ENCODE measurements around the gene MACROD2.
"Not testable (repeated sequence)": the region's sequence is repeated elsewhere in the genome, so short reads cannot be mapped to it uniquely, and the experiment has no call there.

Gene MACROD2

DNA sequence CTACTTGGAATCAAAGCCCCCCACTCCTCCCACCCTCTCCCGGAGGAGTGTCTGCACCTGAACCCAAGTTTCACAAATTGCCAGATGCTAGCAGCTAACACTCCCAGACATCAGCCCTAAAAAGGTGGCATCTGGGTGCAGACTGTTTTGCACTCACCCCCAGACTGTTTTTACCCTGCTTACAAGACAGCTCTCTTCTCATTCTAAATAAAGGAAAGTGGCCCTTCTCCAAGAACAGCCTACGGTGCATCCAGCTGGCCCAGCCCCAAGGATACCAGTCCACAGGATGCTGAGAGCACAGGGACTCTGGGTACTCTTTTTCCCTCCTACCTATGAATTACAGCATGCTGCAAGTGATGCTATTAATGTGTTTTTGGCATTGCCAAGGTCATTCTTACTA, 1184.1 kb downstream of the MACROD2 start:
- no peak for DNase-seq (ENCODE audit: low spot score)
- no peak overlapping the region for H3K27ac Mint-ChIP-seq
- H3K4me1 Mint-ChIP-seq (ENCODE audit: low read depth) = no peaks in the 10 kb centered on the region
- no peak overlapping the region for H3K4me3 Mint-ChIP-seq
- no peaks in the 10 kb centered on the region for H3K36me3 Mint-ChIP-seq (ENCODE audit: low read depth)
- no peaks in the 10 kb centered on the region for H3K27me3 Mint-ChIP-seq (ENCODE audit: low read depth)
- H3K9me3 Mint-ChIP-seq = peaks cover 19% of the 10 kb centered on the region

DNA sequence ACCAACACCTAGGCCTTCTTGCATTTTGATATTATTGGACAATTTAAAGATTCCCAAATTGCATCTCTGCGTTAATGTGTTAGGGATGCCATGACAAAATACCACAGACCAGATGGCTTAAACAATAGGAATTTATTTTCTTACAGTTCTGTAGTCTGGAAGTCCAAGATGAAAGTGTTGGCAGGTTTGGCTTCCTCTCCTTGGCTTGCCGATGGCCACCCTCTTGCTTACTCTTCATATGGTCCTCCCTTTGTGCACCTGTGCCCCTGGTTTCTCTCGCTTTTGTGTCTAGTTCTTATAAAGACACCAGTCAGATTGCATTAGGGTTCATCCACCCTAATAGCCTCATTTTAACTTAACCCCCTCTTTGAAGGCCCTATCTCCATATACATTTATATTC, 1184.5 kb downstream of the MACROD2 start:
- H3K4me3 Mint-ChIP-seq = no peak overlapping the region
- DNase-seq (ENCODE audit: low spot score) = no peak
- H3K4me1 Mint-ChIP-seq (ENCODE audit: low read depth) = no peaks in the 10 kb centered on the region
- H3K27ac Mint-ChIP-seq = no peak overlapping the region
- no peaks in the 10 kb centered on the region for H3K27me3 Mint-ChIP-seq (ENCODE audit: low read depth)
- H3K36me3 Mint-ChIP-seq (ENCODE audit: low read depth) = no peaks in the 10 kb centered on the region
- peaks cover 21% of the 10 kb centered on the region for H3K9me3 Mint-ChIP-seq

DNA sequence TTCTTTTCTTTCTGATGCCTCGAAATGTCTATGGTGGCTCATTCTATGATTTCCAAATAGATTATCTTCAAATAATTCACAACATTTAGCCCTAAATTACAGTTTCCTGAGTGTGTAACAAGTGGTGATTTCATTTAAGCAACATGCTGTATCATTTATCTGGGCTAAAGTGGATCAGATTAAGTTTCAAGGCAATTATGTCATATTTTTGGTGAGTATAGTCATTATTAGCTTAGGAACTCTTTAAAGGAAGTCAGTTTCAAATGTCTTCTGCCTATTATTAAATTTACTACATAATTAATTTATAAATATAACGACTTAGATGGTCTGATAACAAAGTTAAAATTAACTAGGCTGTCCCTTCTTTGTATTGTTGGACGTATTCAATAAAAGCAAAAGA, 1190.0 kb downstream of the MACROD2 start:
- no peak overlapping the region for H3K27ac Mint-ChIP-seq
- DNase-seq (ENCODE audit: low spot score) = no peak
- H3K4me1 Mint-ChIP-seq (ENCODE audit: low read depth) = no peaks in the 10 kb centered on the region
- H3K36me3 Mint-ChIP-seq (ENCODE audit: low read depth) = no peaks in the 10 kb centered on the region
- peaks cover 15% of the 10 kb centered on the region for H3K9me3 Mint-ChIP-seq
- H3K27me3 Mint-ChIP-seq (ENCODE audit: low read depth) = no peaks in the 10 kb centered on the region
- H3K4me3 Mint-ChIP-seq = no peak overlapping the region

DNA sequence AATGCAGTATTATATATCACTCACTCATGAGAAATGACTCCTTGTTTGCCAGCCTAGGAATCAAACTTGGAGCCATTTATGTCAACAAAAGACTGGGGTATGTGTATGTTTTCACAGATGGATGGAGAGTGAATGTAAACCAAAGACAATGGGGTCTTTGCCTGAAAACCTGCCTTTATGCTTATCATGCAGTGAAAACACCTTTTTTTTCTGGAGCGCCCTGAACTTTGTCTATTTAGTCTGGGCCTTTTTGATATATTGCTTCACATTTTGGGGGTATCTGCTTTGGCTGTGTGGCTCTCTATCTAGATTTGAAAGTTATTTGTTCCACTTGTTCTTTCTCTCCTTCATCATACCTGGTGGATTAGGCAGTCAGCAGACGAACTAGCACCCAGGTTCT, 1190.6 kb downstream of the MACROD2 start:
- Mint-ChIP-seq H3K27ac (no peak overlapping the region), H3K4me3 (no peak overlapping the region), H3K36me3 (ENCODE audit: low read depth) (no peaks in the 10 kb centered on the region), H3K9me3 (peaks cover 20% of the 10 kb centered on the region), H3K27me3 (ENCODE audit: low read depth) (no peaks in the 10 kb centered on the region), H3K4me1 (ENCODE audit: low read depth) (no peaks in the 10 kb centered on the region)
- DNase-seq (ENCODE audit: low spot score) = no peak

DNA sequence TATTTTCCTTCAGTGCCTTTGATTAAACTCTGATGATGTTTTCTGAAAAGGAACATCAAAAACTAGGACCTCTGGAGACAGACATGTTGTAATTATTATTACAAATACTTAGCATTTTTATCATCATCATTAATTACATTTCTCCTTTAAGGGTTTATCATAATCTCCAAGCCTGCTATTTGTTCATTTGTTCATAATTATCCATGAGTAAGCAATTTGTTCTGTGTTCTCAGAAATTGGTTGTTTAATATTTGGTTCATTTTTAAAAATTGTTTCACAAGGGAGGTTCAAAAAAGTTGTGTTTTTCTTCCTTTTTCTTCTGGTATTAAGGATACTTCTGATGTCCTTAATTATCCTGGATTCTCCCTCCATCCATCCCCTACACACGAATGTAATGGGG, 1192.3 kb downstream of the MACROD2 start:
- no peak overlapping the region for H3K27ac Mint-ChIP-seq
- no peaks in the 10 kb centered on the region for H3K4me1 Mint-ChIP-seq (ENCODE audit: low read depth)
- no peaks in the 10 kb centered on the region for H3K27me3 Mint-ChIP-seq (ENCODE audit: low read depth)
- DNase-seq (ENCODE audit: low spot score) = no peak
- H3K36me3 Mint-ChIP-seq (ENCODE audit: low read depth) = no peaks in the 10 kb centered on the region
- peaks cover 14% of the 10 kb centered on the region for H3K9me3 Mint-ChIP-seq
- H3K4me3 Mint-ChIP-seq = no peak overlapping the region

DNA sequence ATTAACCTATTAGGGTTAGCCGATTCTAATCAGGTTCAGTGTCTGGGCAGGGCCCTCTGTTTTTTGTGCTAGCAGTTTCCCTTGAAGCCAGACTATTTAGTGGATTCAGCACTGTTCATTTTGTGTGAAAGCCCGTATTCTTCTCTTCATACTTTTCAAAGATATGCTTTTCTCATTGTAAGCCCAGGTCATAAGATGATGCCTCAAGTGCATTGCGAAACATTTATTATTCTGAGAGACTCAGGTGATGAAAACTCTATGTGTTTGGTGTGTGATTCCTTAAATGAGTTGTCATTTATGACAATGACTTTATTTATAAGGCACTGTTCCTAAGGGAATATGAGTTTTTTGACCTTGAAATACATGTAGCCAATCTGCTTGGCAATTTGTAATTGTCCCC, 1193.1 kb downstream of the MACROD2 start:
- peaks cover 12% of the 10 kb centered on the region for H3K9me3 Mint-ChIP-seq
- DNase-seq (ENCODE audit: low spot score) = no peak
- H3K27ac Mint-ChIP-seq = no peak overlapping the region
- H3K27me3 Mint-ChIP-seq (ENCODE audit: low read depth) = no peaks in the 10 kb centered on the region
- no peaks in the 10 kb centered on the region for H3K4me1 Mint-ChIP-seq (ENCODE audit: low read depth)
- no peak overlapping the region for H3K4me3 Mint-ChIP-seq
- H3K36me3 Mint-ChIP-seq (ENCODE audit: low read depth) = no peaks in the 10 kb centered on the region

DNA sequence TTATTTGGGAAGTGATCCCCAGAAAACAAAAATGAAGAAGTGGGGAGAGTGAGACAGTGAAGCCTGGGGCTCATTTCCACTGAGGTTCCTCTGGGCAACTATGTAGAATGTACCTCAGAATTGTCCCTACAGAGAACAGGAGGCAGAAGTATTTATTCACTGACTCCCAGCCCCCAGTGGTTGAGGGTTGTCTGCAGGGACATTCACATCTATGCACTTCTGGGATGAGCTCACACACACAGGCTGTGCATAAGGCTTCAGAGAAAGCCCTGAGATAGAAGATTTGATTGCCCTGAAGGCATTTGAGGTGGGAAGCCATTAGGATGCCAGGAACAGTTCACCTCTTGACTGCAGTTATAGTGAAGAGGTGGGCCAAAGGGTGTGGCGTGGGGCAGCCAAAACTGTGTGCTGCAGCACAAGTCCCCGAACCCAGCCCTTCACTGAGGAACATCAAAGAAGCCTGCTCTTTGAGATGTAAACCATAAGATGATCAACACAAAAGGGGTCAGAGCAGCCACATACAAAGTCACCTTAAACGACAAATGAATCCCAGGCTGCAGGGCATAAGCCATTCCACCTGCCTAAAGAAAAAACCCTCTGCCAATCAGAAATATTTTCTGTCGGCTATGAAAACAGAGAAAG, 1195.9 kb downstream of the MACROD2 start:
- Mint-ChIP-seq H3K27me3 (ENCODE audit: low read depth) (no peaks in the 10 kb centered on the region), H3K4me3 (no peak overlapping the region), H3K27ac (no peak overlapping the region)

DNA sequence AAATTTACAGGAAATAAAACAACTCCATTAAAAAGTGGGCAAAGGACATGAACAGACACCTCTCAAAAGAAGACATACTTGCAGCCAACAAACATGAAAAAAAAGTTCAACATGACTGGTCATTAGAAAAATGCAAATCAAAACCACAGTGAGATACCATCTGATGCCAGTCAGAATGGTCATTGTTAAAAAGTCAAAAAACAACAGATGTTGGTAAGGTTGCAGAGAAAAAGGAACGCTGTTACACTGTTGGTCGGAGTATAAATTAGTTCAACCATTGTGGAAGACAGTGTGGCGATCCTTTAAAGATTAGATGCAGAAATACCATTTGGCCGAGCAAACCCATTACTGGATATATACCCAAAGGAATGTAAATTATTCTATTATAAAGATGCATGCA, 1200.1 kb downstream of the MACROD2 start:
- Mint-ChIP-seq H3K27me3 (ENCODE audit: low read depth) (no peaks in the 10 kb centered on the region), H3K27ac (no peak overlapping the region), H3K4me3 (no peak overlapping the region), H3K4me1 (ENCODE audit: low read depth) (no peaks in the 10 kb centered on the region), H3K9me3 (peaks cover 8% of the 10 kb centered on the region), H3K36me3 (ENCODE audit: low read depth) (no peaks in the 10 kb centered on the region)
- DNase-seq (ENCODE audit: low spot score) = no peak

More for the DNA sequence above, 1195.9 kb downstream of the MACROD2 start:
- no peaks in the 10 kb centered on the region for H3K4me1 Mint-ChIP-seq (ENCODE audit: low read depth)
- no peak for DNase-seq (ENCODE audit: low spot score)
- peaks cover 8% of the 10 kb centered on the region for H3K9me3 Mint-ChIP-seq
- no peaks in the 10 kb centered on the region for H3K36me3 Mint-ChIP-seq (ENCODE audit: low read depth)

DNA sequence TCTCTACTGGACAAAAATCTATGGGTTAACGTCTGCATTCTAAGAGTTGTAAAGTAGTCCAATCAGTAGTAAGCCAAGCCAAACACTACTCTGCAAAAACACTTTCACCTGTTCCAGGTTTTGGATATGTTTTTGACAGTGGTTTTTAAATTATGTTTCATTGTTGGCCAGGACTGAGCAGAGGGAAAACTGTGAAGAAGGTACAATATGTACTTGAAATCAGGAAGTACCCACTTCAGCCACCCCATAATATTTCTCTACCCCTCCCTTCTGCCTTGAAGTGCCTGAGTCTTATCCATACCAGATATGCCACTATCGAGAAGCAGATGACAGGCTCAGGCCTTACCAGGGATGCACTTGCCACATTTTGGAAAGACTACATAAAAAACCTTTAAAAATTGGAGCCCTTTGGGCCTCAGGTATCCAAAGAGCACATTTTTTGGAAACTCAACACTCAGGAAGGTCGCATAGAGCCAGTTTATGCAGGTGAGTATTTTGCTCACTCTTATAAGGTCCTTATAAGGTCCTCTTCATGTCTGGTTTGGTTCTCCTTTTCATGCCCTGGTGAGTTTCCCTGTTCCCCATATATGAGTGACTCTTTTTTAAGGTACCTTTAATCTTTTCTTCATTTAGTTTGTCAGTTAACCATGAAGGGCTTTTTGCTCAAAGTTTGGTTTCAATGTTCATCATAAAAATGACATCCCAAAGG, 1201.4 kb downstream of the MACROD2 start:
- H3K4me3 Mint-ChIP-seq = no peak overlapping the region
- no peaks in the 10 kb centered on the region for H3K27me3 Mint-ChIP-seq (ENCODE audit: low read depth)
- H3K9me3 Mint-ChIP-seq = peaks cover 3% of the 10 kb centered on the region
- no peak for DNase-seq (ENCODE audit: low spot score)
- H3K36me3 Mint-ChIP-seq (ENCODE audit: low read depth) = no peaks in the 10 kb centered on the region
- no peak overlapping the region for H3K27ac Mint-ChIP-seq
- no peaks in the 10 kb centered on the region for H3K4me1 Mint-ChIP-seq (ENCODE audit: low read depth)

DNA sequence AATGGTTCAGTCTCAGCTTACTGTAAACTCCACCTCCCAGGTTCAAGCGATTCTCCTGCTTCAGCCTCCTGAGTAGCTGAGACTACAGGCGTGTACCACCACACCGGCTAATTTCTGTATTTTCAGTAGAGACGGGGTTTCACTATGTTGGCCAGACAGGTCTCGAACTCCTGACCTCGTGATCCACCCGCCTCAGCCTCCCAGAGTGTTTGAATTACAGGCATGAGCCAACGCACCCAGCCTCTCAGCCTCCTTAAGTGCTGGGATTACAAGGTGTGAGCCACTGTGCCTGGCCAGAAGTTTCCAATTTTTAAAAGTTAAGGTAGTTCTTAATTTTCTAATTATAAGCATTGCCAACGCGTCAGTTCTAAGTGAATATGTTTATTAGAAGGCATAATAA, 1202.7 kb downstream of the MACROD2 start:
- not testable (repeated sequence) for DNase-seq (ENCODE audit: low spot score); H3K9me3 Mint-ChIP-seq; H3K4me3 Mint-ChIP-seq; H3K27me3 Mint-ChIP-seq (ENCODE audit: low read depth); H3K4me1 Mint-ChIP-seq (ENCODE audit: low read depth); H3K36me3 Mint-ChIP-seq (ENCODE audit: low read depth); H3K27ac Mint-ChIP-seq

DNA sequence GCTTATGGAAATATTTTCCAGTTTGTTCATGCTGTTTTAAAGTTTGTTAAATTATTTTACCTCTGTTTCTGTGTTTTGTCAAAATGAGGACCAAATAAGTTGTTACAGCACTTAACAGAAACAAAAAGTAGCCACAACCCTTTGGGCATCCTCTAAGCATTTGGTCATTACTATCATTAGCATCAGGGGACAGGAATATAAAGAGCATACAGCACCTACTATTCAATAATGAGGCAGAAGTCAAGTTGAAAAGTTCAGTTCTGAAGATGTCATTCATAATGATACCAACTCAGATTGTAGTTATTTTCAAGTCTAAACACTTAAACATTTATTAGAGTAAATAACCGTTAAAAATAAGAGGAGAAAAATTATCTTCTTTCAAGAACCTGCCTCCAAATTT, 1204.4 kb downstream of the MACROD2 start:
- no peaks in the 10 kb centered on the region for H3K36me3 Mint-ChIP-seq (ENCODE audit: low read depth)
- H3K4me3 Mint-ChIP-seq = no peak overlapping the region
- peaks cover 6% of the 10 kb centered on the region for H3K9me3 Mint-ChIP-seq
- no peaks in the 10 kb centered on the region for H3K27me3 Mint-ChIP-seq (ENCODE audit: low read depth)
- no peak overlapping the region for H3K27ac Mint-ChIP-seq
- no peaks in the 10 kb centered on the region for H3K4me1 Mint-ChIP-seq (ENCODE audit: low read depth)
- no peak for DNase-seq (ENCODE audit: low spot score)

DNA sequence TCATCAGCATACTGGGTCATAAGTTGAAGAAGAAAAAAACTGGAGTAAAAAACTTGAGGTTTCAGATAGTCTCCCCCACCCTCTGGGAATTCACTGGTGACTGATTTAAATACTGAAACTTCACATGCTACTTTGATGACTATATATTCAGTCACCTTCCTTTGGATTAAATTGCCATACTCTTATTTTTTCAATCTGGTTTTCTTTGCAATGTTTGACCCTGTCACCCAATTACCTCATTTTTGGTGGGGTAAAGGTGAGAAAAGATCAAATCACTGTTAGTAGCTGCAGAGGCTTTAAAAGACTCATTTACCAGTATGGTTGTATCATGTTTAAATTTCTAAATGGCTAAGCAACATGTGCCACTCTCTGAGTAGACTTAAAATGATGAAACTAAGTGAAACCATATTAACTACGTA, 1204.8 kb downstream of the MACROD2 start:
- H3K36me3 Mint-ChIP-seq (ENCODE audit: low read depth) = no peaks in the 10 kb centered on the region
- H3K4me3 Mint-ChIP-seq = no peak overlapping the region
- peaks cover 11% of the 10 kb centered on the region for H3K9me3 Mint-ChIP-seq
- DNase-seq (ENCODE audit: low spot score) = no peak
- no peaks in the 10 kb centered on the region for H3K4me1 Mint-ChIP-seq (ENCODE audit: low read depth)
- H3K27me3 Mint-ChIP-seq (ENCODE audit: low read depth) = no peaks in the 10 kb centered on the region
- H3K27ac Mint-ChIP-seq = no peak overlapping the region

DNA sequence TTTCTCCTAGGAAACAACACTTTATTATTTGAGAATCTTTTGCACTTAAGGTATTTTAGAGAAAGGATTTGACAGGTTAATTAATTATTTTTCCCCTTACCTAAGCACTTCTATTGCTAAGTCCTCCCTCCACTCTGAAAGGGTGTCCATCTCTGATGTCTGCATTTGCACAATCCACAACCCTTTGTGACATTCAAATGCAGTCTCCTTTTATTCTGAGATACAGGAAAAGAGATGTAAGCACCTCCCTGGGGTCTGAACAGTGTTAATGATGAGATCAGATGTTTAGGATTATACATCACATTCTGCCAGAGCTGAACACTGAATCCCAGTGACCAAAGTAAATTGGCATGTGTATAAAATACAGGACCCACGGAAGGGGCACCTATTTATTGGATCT, 1206.3 kb downstream of the MACROD2 start:
- no peaks in the 10 kb centered on the region for H3K4me1 Mint-ChIP-seq (ENCODE audit: low read depth)
- no peak overlapping the region for H3K4me3 Mint-ChIP-seq
- no peaks in the 10 kb centered on the region for H3K27me3 Mint-ChIP-seq (ENCODE audit: low read depth)
- H3K27ac Mint-ChIP-seq = no peak overlapping the region
- peaks cover 14% of the 10 kb centered on the region for H3K9me3 Mint-ChIP-seq
- H3K36me3 Mint-ChIP-seq (ENCODE audit: low read depth) = no peaks in the 10 kb centered on the region
- no peak for DNase-seq (ENCODE audit: low spot score)

DNA sequence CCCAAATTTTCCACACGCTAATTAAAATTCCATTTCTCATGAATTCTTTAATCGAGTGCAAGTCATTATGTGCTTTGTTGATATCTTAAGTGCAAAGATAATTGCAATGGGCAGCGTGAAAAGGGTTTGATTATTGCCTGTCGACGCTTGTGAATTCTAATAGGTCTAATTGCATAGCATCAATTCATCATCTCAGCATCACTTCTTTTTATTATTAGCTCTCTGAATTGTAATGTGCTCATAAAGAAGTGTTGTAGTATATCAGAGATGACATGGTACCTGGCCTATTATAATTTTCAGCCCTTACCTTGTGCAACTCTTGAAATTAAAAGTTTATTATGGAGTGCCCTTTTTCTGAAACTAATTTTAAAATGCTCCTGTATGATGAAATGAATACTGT, 1208.9 kb downstream of the MACROD2 start:
- DNase-seq (ENCODE audit: low spot score) = no peak
- Mint-ChIP-seq H3K27ac (no peak overlapping the region), H3K4me1 (ENCODE audit: low read depth) (no peaks in the 10 kb centered on the region), H3K9me3 (peaks cover 26% of the 10 kb centered on the region), H3K4me3 (no peak overlapping the region), H3K36me3 (ENCODE audit: low read depth) (no peaks in the 10 kb centered on the region), H3K27me3 (ENCODE audit: low read depth) (no peaks in the 10 kb centered on the region)

DNA sequence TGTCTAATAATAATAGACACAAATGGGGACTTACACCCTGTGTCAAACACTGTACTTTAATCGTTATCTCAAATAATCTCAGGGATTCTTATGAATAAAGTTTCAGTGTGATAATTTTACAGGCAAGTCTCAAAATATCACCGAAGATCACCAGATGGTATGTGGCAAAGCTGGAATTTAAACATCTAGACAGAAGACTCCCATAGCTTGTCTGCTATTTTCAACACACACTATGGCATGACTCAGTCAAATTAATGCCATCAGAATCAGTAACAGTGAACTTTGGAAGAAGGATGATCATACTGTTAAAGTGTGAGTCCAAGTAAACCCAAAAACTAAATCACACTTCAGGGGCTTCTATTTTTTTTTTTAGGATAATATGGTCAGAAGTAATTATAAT, 1209.7 kb downstream of the MACROD2 start:
- no peaks in the 10 kb centered on the region for H3K27me3 Mint-ChIP-seq (ENCODE audit: low read depth)
- no peak overlapping the region for H3K27ac Mint-ChIP-seq
- peaks cover 26% of the 10 kb centered on the region for H3K9me3 Mint-ChIP-seq
- H3K4me3 Mint-ChIP-seq = no peak overlapping the region
- no peaks in the 10 kb centered on the region for H3K36me3 Mint-ChIP-seq (ENCODE audit: low read depth)
- no peak for DNase-seq (ENCODE audit: low spot score)
- H3K4me1 Mint-ChIP-seq (ENCODE audit: low read depth) = no peaks in the 10 kb centered on the region
